SIG-M5 treated with dmso at 0.1 percent for 504 hours (cell line): Measurements from ENCODE around the gene SLC6A4.
"Not testable (repeated sequence)": the region's sequence is repeated elsewhere in the genome, so short reads cannot be mapped to it uniquely, and the experiment has no call there.

Experiments
- DNase-seq: peaks from one replicate; lab custom pipeline; 2025; ENCODE audit not compliant: unreplicated experiment; lab: John Stamatoyannopoulos, UW

The SLC6A4 gene

GRCh38 chr17:30176855-30177254, 58.6 kb downstream of the SLC6A4 start:
- DNase-seq, result no peak

GRCh38 chr17:30174556-30174955, 60.9 kb downstream of the SLC6A4 start:
- no peak for DNase-seq

GRCh38 chr17:30173649-30174048, 61.8 kb downstream of the SLC6A4 start:
- DNase-seq, result no peak

GRCh38 chr17:30172560-30172959, 62.9 kb downstream of the SLC6A4 start:
- DNase-seq, result no peak

- DNase-seq, result no peak
Measured at GRCh38 chr17:30170415-30170987, 65.0 kb downstream of the SLC6A4 start.

GRCh38 chr17:30165960-30166359, 69.5 kb downstream of the SLC6A4 start:
- DNase-seq, result no peak

- DNase-seq, result no peak
Measured at GRCh38 chr17:30165147-30165546, 70.3 kb downstream of the SLC6A4 start.

GRCh38 chr17:30164531-30164930, 71.0 kb downstream of the SLC6A4 start:
- no peak for DNase-seq

- no peak for DNase-seq
Measured at GRCh38 chr17:30161601-30162000, 73.9 kb downstream of the SLC6A4 start.

- no peak for DNase-seq
Measured at GRCh38 chr17:30160419-30161172, 74.9 kb downstream of the SLC6A4 start.

GRCh38 chr17:30158896-30159625, 76.4 kb downstream of the SLC6A4 start:
- no peak for DNase-seq

- no peak for DNase-seq
Measured at GRCh38 chr17:30155389-30155788, 80.1 kb downstream of the SLC6A4 start.

GRCh38 chr17:30153463-30153862, 82.0 kb downstream of the SLC6A4 start:
- no peak for DNase-seq

- no peak for DNase-seq
Measured at GRCh38 chr17:30151471-30151870, 84.0 kb downstream of the SLC6A4 start.

- no peak for DNase-seq
Measured at GRCh38 chr17:30148376-30148775, 87.1 kb downstream of the SLC6A4 start.

GRCh38 chr17:30147860-30148259, 87.6 kb downstream of the SLC6A4 start:
- not testable (repeated sequence) for DNase-seq
